ENCODE data around the gene ZNF625. TPM values are rescaled to one million over a fixed set of nuclear protein-coding genes. Genes with fewer than 3 reads are reported as not detected.

Gene ZNF625
- total RNA-seq, 1 donor from 2014 or later, result 26.7 TPM

GRCh38 chr19:12198136-12198535 is 41.6 kb upstream of the ZNF625 start:
- Mint-ChIP-seq H3K9me3 (ENCODE audit: unreplicated experiment) (peaks cover 37% of the 10 kb centered on the region), H3K4me1 (ENCODE audit: unreplicated experiment) (no peaks in the 10 kb centered on the region), H3K27me3 (ENCODE audit: unreplicated experiment) (peaks cover 7% of the 10 kb centered on the region), H3K4me3 (ENCODE audit: unreplicated experiment) (no peak overlapping the region), H3K36me3 (ENCODE audit: low read depth, unreplicated experiment) (peaks cover 48% of the 10 kb centered on the region), H3K27ac (ENCODE audit: unreplicated experiment) (no peak overlapping the region)
- no peak for TF ChIP-seq CTCF (IDR thresholded peaks at IDR 0.05; ENCODE audit: unreplicated experiment)
- DNase-seq (ENCODE audit: low spot score), result no peak

DNA sequence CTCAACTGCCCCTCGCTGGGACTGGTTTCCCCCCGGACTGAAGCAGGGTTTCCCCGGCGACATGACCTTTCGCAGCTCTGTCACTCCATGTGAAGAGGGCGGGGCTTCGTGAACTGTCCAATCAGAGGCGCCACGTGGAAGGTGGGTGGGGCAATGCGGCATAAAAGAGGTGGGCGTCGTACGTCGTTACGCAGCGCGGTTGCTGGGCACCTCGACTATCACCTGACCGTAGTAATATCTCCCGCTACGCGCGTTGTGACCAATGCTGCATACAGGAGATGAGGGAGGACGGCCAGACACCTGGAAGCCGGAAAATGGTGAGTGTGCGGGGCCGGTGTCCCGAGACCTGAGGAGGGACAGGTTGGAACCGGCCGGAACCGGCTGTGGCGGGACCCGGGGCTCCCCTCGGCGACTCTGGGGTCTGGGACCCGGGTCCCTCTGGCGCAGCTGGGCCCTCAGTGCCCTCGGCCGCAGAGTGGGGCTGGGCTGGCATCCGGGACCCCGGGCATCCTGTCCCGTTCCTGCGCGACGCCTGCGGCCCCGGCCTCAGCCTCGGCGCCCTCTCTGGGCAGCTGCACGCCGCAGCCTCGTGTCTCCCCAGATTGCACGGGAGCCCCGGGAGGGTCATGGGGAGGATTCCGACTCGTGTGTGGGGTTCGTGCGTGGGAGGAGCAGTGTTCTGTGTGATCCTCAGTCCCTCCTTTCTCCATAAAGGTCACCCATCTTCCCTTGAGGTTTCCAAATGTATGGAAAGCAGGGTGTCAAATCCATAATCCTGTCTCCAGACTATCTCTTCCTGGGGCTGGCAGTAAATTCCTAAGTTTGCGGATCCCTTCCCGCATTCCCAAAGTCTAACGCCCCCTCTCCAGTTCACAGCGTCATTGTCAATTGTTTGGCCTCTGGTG is 38.5 kb upstream of the ZNF625 start:
- H3K27me3 Mint-ChIP-seq (ENCODE audit: unreplicated experiment), result peaks cover 4% of the 10 kb centered on the region
- H3K36me3 Mint-ChIP-seq (ENCODE audit: low read depth, unreplicated experiment), result peaks cover 57% of the 10 kb centered on the region
- no peak overlapping the region for H3K27ac Mint-ChIP-seq (ENCODE audit: unreplicated experiment)
- no peaks in the 10 kb centered on the region for H3K4me1 Mint-ChIP-seq (ENCODE audit: unreplicated experiment)
- H3K9me3 Mint-ChIP-seq (ENCODE audit: unreplicated experiment), result peaks cover 41% of the 10 kb centered on the region
- no peak for DNase-seq (ENCODE audit: low spot score)
- no peak for TF ChIP-seq CTCF (IDR thresholded peaks at IDR 0.05; ENCODE audit: unreplicated experiment)
- peak overlapping the region; percentile 80 for H3K4me3 Mint-ChIP-seq (ENCODE audit: unreplicated experiment)

DNA sequence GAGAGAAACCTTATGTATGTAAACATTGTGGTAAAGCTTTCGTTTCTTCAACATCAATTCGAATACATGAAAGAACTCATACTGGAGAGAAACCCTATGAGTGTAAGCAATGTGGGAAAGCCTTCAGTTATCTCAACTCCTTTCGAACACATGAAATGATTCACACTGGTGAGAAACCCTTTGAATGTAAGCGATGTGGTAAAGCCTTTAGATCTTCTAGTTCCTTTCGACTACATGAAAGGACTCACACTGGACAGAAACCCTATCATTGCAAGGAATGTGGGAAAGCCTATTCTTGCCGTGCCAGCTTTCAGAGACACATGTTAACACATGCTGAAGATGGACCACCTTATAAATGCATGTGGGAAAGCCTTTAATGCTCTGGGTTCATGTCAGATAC is 31.1 kb upstream of the ZNF625 start:
- Mint-ChIP-seq H3K27ac (ENCODE audit: unreplicated experiment) (no peak overlapping the region), H3K36me3 (ENCODE audit: low read depth, unreplicated experiment) (peaks cover 91% of the 10 kb centered on the region), H3K27me3 (ENCODE audit: unreplicated experiment) (peaks cover 2% of the 10 kb centered on the region), H3K4me3 (ENCODE audit: unreplicated experiment) (peak overlapping the region; percentile 47), H3K9me3 (ENCODE audit: unreplicated experiment) (peaks cover 52% of the 10 kb centered on the region), H3K4me1 (ENCODE audit: unreplicated experiment) (no peaks in the 10 kb centered on the region)
- no peak for TF ChIP-seq CTCF (IDR thresholded peaks at IDR 0.05; ENCODE audit: unreplicated experiment)
- no peak for DNase-seq (ENCODE audit: low spot score)

DNA sequence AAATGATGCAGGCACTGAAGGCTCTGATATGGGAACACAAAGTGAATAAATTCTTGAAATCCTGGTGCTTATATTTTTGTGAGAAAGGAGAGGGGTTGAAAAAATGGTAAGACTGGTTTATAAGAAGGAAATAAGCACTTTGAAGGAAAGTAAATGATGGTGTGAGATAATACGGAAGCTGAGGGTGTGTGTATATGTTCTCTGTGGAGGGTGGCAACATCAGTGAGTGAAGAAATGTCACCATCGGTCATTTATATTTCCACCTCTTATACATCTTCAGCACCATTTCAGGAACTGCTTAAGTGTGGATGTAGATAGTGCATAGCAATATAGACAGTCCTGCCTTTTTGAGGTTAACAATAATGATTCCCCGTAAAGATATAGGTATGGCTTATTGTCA is 23.8 kb upstream of the ZNF625 start:
- no peak for DNase-seq (ENCODE audit: low spot score)
- TF ChIP-seq CTCF (IDR thresholded peaks at IDR 0.05; ENCODE audit: unreplicated experiment), result no peak
- peaks cover 38% of the 10 kb centered on the region for H3K9me3 Mint-ChIP-seq (ENCODE audit: unreplicated experiment)
- no peaks in the 10 kb centered on the region for H3K4me1 Mint-ChIP-seq (ENCODE audit: unreplicated experiment)
- H3K36me3 Mint-ChIP-seq (ENCODE audit: low read depth, unreplicated experiment), result peaks cover 56% of the 10 kb centered on the region
- no peak overlapping the region for H3K4me3 Mint-ChIP-seq (ENCODE audit: unreplicated experiment)
- no peak overlapping the region for H3K27ac Mint-ChIP-seq (ENCODE audit: unreplicated experiment)
- peaks cover 3% of the 10 kb centered on the region for H3K27me3 Mint-ChIP-seq (ENCODE audit: unreplicated experiment)

GRCh38 chr19:12166626-12167025 is 10.1 kb upstream of the ZNF625 start:
- Mint-ChIP-seq H3K27ac (ENCODE audit: unreplicated experiment) (no peak overlapping the region), H3K9me3 (ENCODE audit: unreplicated experiment) (no peaks in the 10 kb centered on the region), H3K36me3 (ENCODE audit: low read depth, unreplicated experiment) (peaks cover 18% of the 10 kb centered on the region), H3K4me3 (ENCODE audit: unreplicated experiment) (no peak overlapping the region), H3K27me3 (ENCODE audit: unreplicated experiment) (peaks cover 4% of the 10 kb centered on the region), H3K4me1 (ENCODE audit: unreplicated experiment) (peaks cover 20% of the 10 kb centered on the region)
- TF ChIP-seq CTCF (IDR thresholded peaks at IDR 0.05; ENCODE audit: unreplicated experiment), result no peak
- no peak for DNase-seq (ENCODE audit: low spot score)
